Germinal center (tissue), 1 donor: ENCODE measurements around the gene CLEC16A.

ENCODE experiments used
- DNase-seq: peaks from one replicate; pipeline ENCODE4 v3.0.0; 2012; ENCODE audit warnings: mixed read lengths, low spot score

CLEC16A gene

GRCh38 chr16:11224096-11224893 is 279.9 kb downstream of the CLEC16A start:
- DNase-seq = peak; percentile 88

- DNase-seq = peak; percentile 89
Observed at GRCh38 chr16:11224894-11225676, 280.7 kb downstream of the CLEC16A start.

GRCh38 chr16:11225677-11226549 is 281.5 kb downstream of the CLEC16A start:
- no peak for DNase-seq

- no peak for DNase-seq
Observed at GRCh38 chr16:11229432-11229831, 285.1 kb downstream of the CLEC16A start.

GRCh38 chr16:11229906-11230305 is 285.5 kb downstream of the CLEC16A start:
- DNase-seq = no peak

GRCh38 chr16:11231367-11231970 is 287.1 kb downstream of the CLEC16A start:
- DNase-seq = no peak
